Body of pancreas (tissue), 4 donors: ENCODE measurements around the gene RAP1A. TPM values are rescaled to one million over a fixed set of nuclear protein-coding genes. Genes with fewer than 3 reads are reported as not detected.

ENCODE experiments used
- ATAC-seq: fragments of 150-250 bp; one replicate; pipeline ENCODE4 v1.9.1; 2016
- DNase-seq, 4 donors: peaks; one replicate each; pipeline ENCODE4 v3.0.0-alpha.2; 2019
- H3K27ac ChIP-seq, 4 donors: fragments of 200-600 bp; sonication (generic); 1 replicate in 3 of 4; 2 replicates in 1 of 4; pipeline versions ENCODE4 v1.5.1 to v1.6.1; 2016 to 2019; ENCODE audit warnings: mild to moderate bottlenecking in 1 of 4, mixed read lengths in 1 of 4, moderate library complexity in 1 of 4
- H3K27me3 ChIP-seq, 2 donors: fragments of 200-600 bp; sonication (generic); one replicate each; pipeline ENCODE4 v1.6.0; 2016; ENCODE audit warnings: mild to moderate bottlenecking in 1 of 2
- H3K36me3 ChIP-seq, 2 donors: fragments of 200-600 bp; sonication (generic); replicated peaks in 1 of 2; 2 replicates each; pipeline ENCODE4 v1.5.1; 2016; ENCODE audit warnings: low read depth in 2 of 2; ENCODE audit not compliant: insufficient read depth in 1 of 2
- H3K4me1 ChIP-seq: fragments of 200-600 bp; sonication (generic); one replicate; pipeline ENCODE4 v1.6.0; 2016
- H3K4me3 ChIP-seq, 2 donors: fragments of 200-600 bp; sonication (generic); 1 replicate in 1 of 2; 2 replicates in 1 of 2; pipeline ENCODE4 v1.5.1; 2016 to 2019
- H3K9me3 ChIP-seq, 3 donors: fragments of 200-600 bp; sonication (generic); 1 replicate in 2 of 3; 2 replicates in 1 of 3; pipeline ENCODE4 v1.5.1; 2016
- CTCF ChIP-seq, 7 experiments: fragments of 450-650 bp in 4 of 7; fragments of 200-600 bp in 3 of 7; sonication (generic) in 3 of 7; IDR thresholded peaks; one replicate each; pipeline ENCODE4 v1.5.1; 2016 to 2019; ENCODE audit warnings: antibody characterized with exemption in 7 of 7
- POLR2A ChIP-seq, 3 donors: fragments of 450-650 bp; IDR thresholded peaks; one replicate each; pipeline ENCODE4 v1.6.1; 2016; ENCODE audit warnings: antibody characterized with exemption in 3 of 3, mild to moderate bottlenecking in 2 of 3
- WGBS, 2 donors: methylation state at CpG; one replicate each; pipeline ENCODE4 v1.1.5; 2017; 5-methylcytosine and 5-hydroxymethylcytosine counted together
- intact Hi-C: fragments of 100-400 bp; cut with DNase I; formaldehyde crosslinking; loops from one replicate; pipeline ENCODE4 v1.15.1; 2023
- total RNA-seq, 2 donors: library from RNA; depleted of rRNA; stranded (reverse); fragments of >200 nt; gene quantifications; one replicate each; pipeline ENCODE4 v1.1.0, GENCODE V29; 2016

Gene RAP1A
- total RNA-seq, 2 donors from 2014 or later: 16.2 to 16.6 TPM

- TF ChIP-seq POLR2A (IDR thresholded peaks at IDR 0.05) (no peak), CTCF (IDR thresholded peaks at IDR 0.05) (no peak)
- no peak overlapping the region for H3K4me3 ChIP-seq
- no peak overlapping the region for H3K27ac ChIP-seq
- whole genome bisulfite sequencing, 2 donors: 22 to 38% methylated on average over 2 of the region's 2 CpGs
- DNase-seq (no peak), ATAC-seq (no peak)
- intact Hi-C loops: no loop called here
- H3K36me3 ChIP-seq: no peaks in the 10 kb centered on the region
- H3K27me3 ChIP-seq: no peaks in the 10 kb centered on the region
- H3K4me1 ChIP-seq: peaks cover 21% of the 10 kb centered on the region
- no peaks in the 10 kb centered on the region for H3K9me3 ChIP-seq
Measured at GRCh38 chr1:111571987-111572386, 47.6 kb upstream of the RAP1A start.

- no peaks in the 10 kb centered on the region for H3K27me3 ChIP-seq
- no peaks in the 10 kb centered on the region for H3K36me3 ChIP-seq
- intact Hi-C loops: no loop called here
- peak; percentile 95 for ATAC-seq
- DNase-seq: peak; percentile 62 to 83 (median 77)
- TF ChIP-seq CTCF (IDR thresholded peaks at IDR 0.05): peak in 1 of 7 experiments; percentile 9
- no peak for TF ChIP-seq POLR2A (IDR thresholded peaks at IDR 0.05)
- no peak overlapping the region for H3K4me3 ChIP-seq
- peaks cover 22% of the 10 kb centered on the region for H3K4me1 ChIP-seq
- no peaks in the 10 kb centered on the region for H3K9me3 ChIP-seq
- WGBS, 2 donors: 14% methylated on average over 7 of the region's 7 CpGs
- H3K27ac ChIP-seq: peak overlapping the region in 1 of 4 donors; percentile 1
Measured at GRCh38 chr1:111576547-111576946, 43.0 kb upstream of the RAP1A start.

- H3K4me1 ChIP-seq: peaks cover 17% of the 10 kb centered on the region
- WGBS, 2 donors: 89 to 90% methylated on average over 2 of the region's 2 CpGs
- TF ChIP-seq CTCF (IDR thresholded peaks at IDR 0.05) (no peak), POLR2A (IDR thresholded peaks at IDR 0.05) (no peak)
- no peak for ATAC-seq
- no peaks in the 10 kb centered on the region for H3K27me3 ChIP-seq
- H3K9me3 ChIP-seq: no peaks in the 10 kb centered on the region
- no peak overlapping the region for H3K27ac ChIP-seq
- no peak for DNase-seq
- intact Hi-C loops: no loop called here
- H3K36me3 ChIP-seq: no peaks in the 10 kb centered on the region
- no peak overlapping the region for H3K4me3 ChIP-seq
Measured at GRCh38 chr1:111577814-111578213, 41.8 kb upstream of the RAP1A start.

GRCh38 chr1:111581166-111581565 lies 38.4 kb upstream of the RAP1A start:
- no peak for ATAC-seq
- H3K27me3 ChIP-seq: no peaks in the 10 kb centered on the region
- WGBS, 2 donors: 71 to 81% methylated on average over 2 of the region's 2 CpGs
- peaks cover 9% of the 10 kb centered on the region for H3K4me1 ChIP-seq
- no peaks in the 10 kb centered on the region for H3K36me3 ChIP-seq
- TF ChIP-seq CTCF (IDR thresholded peaks at IDR 0.05): no peak
- TF ChIP-seq POLR2A (IDR thresholded peaks at IDR 0.05): no peak
- no peaks in the 10 kb centered on the region for H3K9me3 ChIP-seq
- DNase-seq: no peak
- H3K4me3 ChIP-seq: no peak overlapping the region
- intact Hi-C loops: no loop called here
- H3K27ac ChIP-seq: no peak overlapping the region

GRCh38 chr1:111582016-111582415 lies 37.6 kb upstream of the RAP1A start:
- intact Hi-C loops: no loop called here
- H3K27ac ChIP-seq: no peak overlapping the region
- H3K36me3 ChIP-seq: no peaks in the 10 kb centered on the region
- no peaks in the 10 kb centered on the region for H3K9me3 ChIP-seq
- no peak for DNase-seq
- no peaks in the 10 kb centered on the region for H3K27me3 ChIP-seq
- no peak overlapping the region for H3K4me3 ChIP-seq
- WGBS, 2 donors: 60 to 94% methylated on average over 1 of the region's 1 CpG
- peaks cover under 1% of the 10 kb centered on the region for H3K4me1 ChIP-seq
- TF ChIP-seq POLR2A (IDR thresholded peaks at IDR 0.05): no peak
- no peak for TF ChIP-seq CTCF (IDR thresholded peaks at IDR 0.05)
- no peak for ATAC-seq
